KMS-11 (cell line): ENCODE measurements around the gene MAP2K2.

ENCODE experiments used
- H2AFZ ChIP-seq: fragments of 200-600 bp; sonication (generic); 2 replicates; pipeline ENCODE4 v1.6.1; 2016; ENCODE audit warnings: antibody characterized with exemption, mixed run types, low read depth
- H3K27ac ChIP-seq: fragments of 200-600 bp; sonication (generic); 2 replicates; pipeline ENCODE4 v1.6.1; 2016; ENCODE audit warnings: mild to moderate bottlenecking, mixed run types
- H3K27me3 ChIP-seq: fragments of 200-600 bp; sonication (generic); 2 replicates; pipeline ENCODE4 v1.6.1; 2017; ENCODE audit warnings: mild to moderate bottlenecking, low read depth, mixed run types, moderate library complexity; ENCODE audit not compliant: insufficient read depth
- H3K36me3 ChIP-seq: fragments of 200-600 bp; sonication (generic); 2 replicates; pipeline ENCODE4 v1.6.1; 2017; ENCODE audit warnings: mild to moderate bottlenecking, mixed run types; ENCODE audit not compliant: insufficient read depth
- H3K4me1 ChIP-seq: fragments of 200-600 bp; sonication (generic); 2 replicates; pipeline ENCODE4 v1.6.1; 2016; ENCODE audit warnings: mild to moderate bottlenecking, low read depth, mixed run types; ENCODE audit not compliant: poor library complexity, severe bottlenecking
- H3K4me2 ChIP-seq: fragments of 200-600 bp; sonication (generic); 2 replicates; pipeline ENCODE4 v1.7.0; 2016; ENCODE audit warnings: mild to moderate bottlenecking, mixed run types
- H3K4me3 ChIP-seq: fragments of 200-600 bp; sonication (generic); IDR thresholded peaks from 2 replicates; pipeline ENCODE4 v1.6.1; 2017; ENCODE audit warnings: low read depth, low read length, mixed read lengths; ENCODE audit not compliant: insufficient read depth
- H3K79me2 ChIP-seq: fragments of 200-600 bp; sonication (generic); 2 replicates; pipeline ENCODE4 v1.6.1; 2016; ENCODE audit warnings: low read depth, mixed run types; ENCODE audit not compliant: insufficient read depth
- H3K9ac ChIP-seq: fragments of 200-600 bp; sonication (generic); 2 replicates; pipeline ENCODE4 v1.6.1; 2016; ENCODE audit warnings: mild to moderate bottlenecking, mixed run types
- H4K20me1 ChIP-seq: fragments of 200-600 bp; sonication (generic); 2 replicates; pipeline ENCODE4 v1.6.1; 2016; ENCODE audit warnings: mild to moderate bottlenecking, mixed run types; ENCODE audit not compliant: insufficient read depth
- TF ChIP-seq, protein P1 (sequence below): fragments of 200-600 bp; sonication (generic); conservative IDR thresholded peaks from 2 replicates; pipeline ENCODE4 v1.6.1; 2017; ENCODE audit warnings: low read depth, mild to moderate bottlenecking, antibody characterized with exemption, low read length, moderate library complexity, mixed read lengths

The MAP2K2 gene

GRCh38 chr19:4103080-4103433, 20.9 kb downstream of the MAP2K2 start:
- Histone ChIP-seq H3K79me2 (no peaks in the 10 kb centered on the region), H3K9ac (no peak overlapping the region), H3K27me3 (no peaks in the 10 kb centered on the region), H2AFZ (no peak overlapping the region), H3K4me2 (no peak overlapping the region), H3K4me1 (peaks cover 6% of the 10 kb centered on the region), H3K27ac (no peak overlapping the region), H4K20me1 (no peaks in the 10 kb centered on the region), H3K36me3 (no peaks in the 10 kb centered on the region), H3K4me3 (no peak overlapping the region)
- TF ChIP-seq, protein P1, sequence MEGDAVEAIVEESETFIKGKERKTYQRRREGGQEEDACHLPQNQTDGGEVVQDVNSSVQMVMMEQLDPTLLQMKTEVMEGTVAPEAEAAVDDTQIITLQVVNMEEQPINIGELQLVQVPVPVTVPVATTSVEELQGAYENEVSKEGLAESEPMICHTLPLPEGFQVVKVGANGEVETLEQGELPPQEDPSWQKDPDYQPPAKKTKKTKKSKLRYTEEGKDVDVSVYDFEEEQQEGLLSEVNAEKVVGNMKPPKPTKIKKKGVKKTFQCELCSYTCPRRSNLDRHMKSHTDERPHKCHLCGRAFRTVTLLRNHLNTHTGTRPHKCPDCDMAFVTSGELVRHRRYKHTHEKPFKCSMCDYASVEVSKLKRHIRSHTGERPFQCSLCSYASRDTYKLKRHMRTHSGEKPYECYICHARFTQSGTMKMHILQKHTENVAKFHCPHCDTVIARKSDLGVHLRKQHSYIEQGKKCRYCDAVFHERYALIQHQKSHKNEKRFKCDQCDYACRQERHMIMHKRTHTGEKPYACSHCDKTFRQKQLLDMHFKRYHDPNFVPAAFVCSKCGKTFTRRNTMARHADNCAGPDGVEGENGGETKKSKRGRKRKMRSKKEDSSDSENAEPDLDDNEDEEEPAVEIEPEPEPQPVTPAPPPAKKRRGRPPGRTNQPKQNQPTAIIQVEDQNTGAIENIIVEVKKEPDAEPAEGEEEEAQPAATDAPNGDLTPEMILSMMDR, result no peak

DNA sequence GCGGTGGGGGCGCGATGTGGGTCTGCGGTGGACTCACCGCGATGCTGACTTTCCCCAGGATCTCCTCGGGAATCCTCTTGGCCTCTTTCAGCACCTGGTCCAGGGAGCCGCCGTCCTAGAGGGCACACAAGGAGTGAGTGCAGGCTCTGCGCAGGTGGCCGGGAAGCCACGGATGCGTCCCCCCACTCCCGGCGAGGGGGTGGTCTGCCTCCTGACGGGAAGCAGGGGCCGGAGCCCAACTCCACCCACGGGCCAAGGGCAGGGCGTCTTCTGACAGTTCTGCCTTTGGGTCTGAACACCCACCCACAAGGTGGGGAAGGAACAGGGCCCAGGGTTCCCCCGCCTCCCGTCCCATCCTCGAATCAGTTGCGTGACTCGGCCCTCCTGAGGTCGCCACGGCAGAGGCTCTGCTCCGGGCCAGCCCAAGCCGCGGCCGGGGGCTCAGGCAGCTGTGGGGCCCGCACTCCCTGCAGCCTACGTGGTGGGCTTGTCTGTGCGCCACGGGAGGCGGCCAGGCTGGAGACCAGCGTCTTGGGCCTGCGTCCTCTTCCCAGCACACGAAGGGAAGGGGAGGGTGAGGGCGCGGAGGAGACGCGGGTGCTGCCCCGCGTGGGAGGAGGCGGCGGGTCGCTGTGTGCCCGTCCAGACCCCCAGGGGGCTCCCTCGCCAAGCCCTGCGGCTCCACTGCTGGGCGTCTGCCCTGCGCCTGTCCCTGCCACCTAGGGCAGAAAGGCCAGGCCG, 21.4 kb downstream of the MAP2K2 start:
- Histone ChIP-seq H3K27ac (no peak overlapping the region), H2AFZ (no peak overlapping the region), H3K9ac (no peak overlapping the region), H3K79me2 (no peaks in the 10 kb centered on the region), H3K4me3 (no peak overlapping the region), H3K4me2 (no peak overlapping the region), H3K36me3 (no peaks in the 10 kb centered on the region), H3K27me3 (no peaks in the 10 kb centered on the region), H3K4me1 (peaks cover 6% of the 10 kb centered on the region), H4K20me1 (no peaks in the 10 kb centered on the region)
- TF ChIP-seq, protein P1, result no peak

DNA sequence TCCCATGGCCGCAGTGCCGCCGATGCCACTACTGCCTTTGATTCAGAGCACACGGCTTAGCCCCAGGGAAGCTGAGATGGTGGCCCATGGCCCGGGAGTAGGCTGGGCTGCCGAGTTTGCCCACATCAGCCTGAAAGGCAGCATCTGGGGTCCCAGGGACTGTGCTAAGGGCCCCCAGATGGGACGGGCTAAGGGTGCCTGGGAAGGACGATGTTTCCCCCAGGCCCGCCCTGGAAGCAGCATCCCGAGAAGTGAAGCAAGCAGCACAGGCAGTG, 22.5 kb downstream of the MAP2K2 start:
- Histone ChIP-seq H3K4me3 (no peak overlapping the region), H4K20me1 (no peaks in the 10 kb centered on the region), H3K4me2 (no peak overlapping the region), H3K27ac (no peak overlapping the region), H2AFZ (no peak overlapping the region), H3K9ac (no peak overlapping the region), H3K79me2 (no peaks in the 10 kb centered on the region), H3K27me3 (no peaks in the 10 kb centered on the region), H3K4me1 (peaks cover 6% of the 10 kb centered on the region), H3K36me3 (no peaks in the 10 kb centered on the region)
- TF ChIP-seq, protein P1, result no peak

- H3K27ac ChIP-seq, result no peak overlapping the region
- H3K9ac ChIP-seq, result no peak overlapping the region
- H3K4me2 ChIP-seq, result no peak overlapping the region
- H2AFZ ChIP-seq, result no peak overlapping the region
- H3K79me2 ChIP-seq, result no peaks in the 10 kb centered on the region
- no peak overlapping the region for H3K4me3 ChIP-seq
- no peaks in the 10 kb centered on the region for H4K20me1 ChIP-seq
- no peaks in the 10 kb centered on the region for H3K36me3 ChIP-seq
- H3K4me1 ChIP-seq, result peaks cover 4% of the 10 kb centered on the region
- TF ChIP-seq, protein P1, result no peak
- no peaks in the 10 kb centered on the region for H3K27me3 ChIP-seq
Observed at GRCh38 chr19:4100647-4101495, 23.1 kb downstream of the MAP2K2 start.
